C1 segment of cervical spinal cord (tissue), 14 donors: ENCODE measurements around the gene RPS6KA2.

ENCODE experiments used
- DNase-seq, 14 donors: peaks; one replicate each; lab custom pipeline; 2025; lab: John Stamatoyannopoulos, UW

RPS6KA2 gene

GRCh38 chr6:166656230-166657151 lies 29.4 kb upstream of the RPS6KA2 start:
- DNase-seq, result peak in 2 of 14 donors; percentile 3 to 79

GRCh38 chr6:166655713-166656229 lies 28.7 kb upstream of the RPS6KA2 start:
- no peak for DNase-seq

- no peak for DNase-seq
Measured at GRCh38 chr6:166655251-166655650, 28.2 kb upstream of the RPS6KA2 start.

GRCh38 chr6:166654573-166654972 lies 27.5 kb upstream of the RPS6KA2 start:
- no peak for DNase-seq

GRCh38 chr6:166653639-166653941 lies 26.5 kb upstream of the RPS6KA2 start:
- DNase-seq, result no peak

GRCh38 chr6:166650824-166651807 lies 24.1 kb upstream of the RPS6KA2 start:
- no peak for DNase-seq

GRCh38 chr6:166650047-166650446 lies 23.0 kb upstream of the RPS6KA2 start:
- no peak for DNase-seq

GRCh38 chr6:166648846-166649245 lies 21.8 kb upstream of the RPS6KA2 start:
- no peak for DNase-seq

GRCh38 chr6:166647896-166648295 lies 20.8 kb upstream of the RPS6KA2 start:
- no peak for DNase-seq

GRCh38 chr6:166646716-166647115 lies 19.7 kb upstream of the RPS6KA2 start:
- no peak for DNase-seq

- no peak for DNase-seq
Measured at GRCh38 chr6:166645896-166646295, 18.8 kb upstream of the RPS6KA2 start.

GRCh38 chr6:166644681-166645080 lies 17.6 kb upstream of the RPS6KA2 start:
- no peak for DNase-seq

- DNase-seq, result no peak
Measured at GRCh38 chr6:166643891-166644590, 17.0 kb upstream of the RPS6KA2 start.

- no peak for DNase-seq
Measured at GRCh38 chr6:166642646-166643045, 15.6 kb upstream of the RPS6KA2 start.

GRCh38 chr6:166640342-166641043 lies 13.4 kb upstream of the RPS6KA2 start:
- DNase-seq, result no peak

GRCh38 chr6:166639921-166640320 lies 12.9 kb upstream of the RPS6KA2 start:
- DNase-seq, result no peak

- DNase-seq, result no peak
Measured at GRCh38 chr6:166638573-166638964, 11.5 kb upstream of the RPS6KA2 start.

- no peak for DNase-seq
Measured at GRCh38 chr6:166637812-166638572, 10.9 kb upstream of the RPS6KA2 start.

GRCh38 chr6:166636934-166637333 lies 9.9 kb upstream of the RPS6KA2 start:
- peak in 1 of 14 donors; percentile 33 for DNase-seq
